GM19372 (cell line): ENCODE results near the gene CLDN10.
A peak's percentile ranks its signal among the peaks of the same experiment; 100 is the strongest.

Source experiments
- ATAC-seq: cut with Tn5 transposase; IDR thresholded peaks from one replicate; pipeline ENCODE4 v1.9.1; 2021; ENCODE audit warnings: mild to moderate bottlenecking, low read depth, moderate library complexity; ENCODE audit not compliant: unreplicated experiment

CLDN10 gene

GRCh38 chr13:95593462-95593861 lies 40.9 kb downstream of the CLDN10 start:
- no peak for ATAC-seq

- no peak for ATAC-seq
These were observed 44.2 kb downstream of the CLDN10 start for GRCh38 chr13:95596701-95597100.

- no peak for ATAC-seq
These were observed 48.7 kb downstream of the CLDN10 start for GRCh38 chr13:95601216-95601615.

GRCh38 chr13:95601906-95602305 lies 49.4 kb downstream of the CLDN10 start:
- ATAC-seq, result no peak

GRCh38 chr13:95603887-95604555 lies 51.5 kb downstream of the CLDN10 start:
- ATAC-seq, result no peak

- no peak for ATAC-seq
These were observed 52.0 kb downstream of the CLDN10 start for GRCh38 chr13:95604556-95604915.

- no peak for ATAC-seq
These were observed 53.1 kb downstream of the CLDN10 start for GRCh38 chr13:95605448-95606125.

- no peak for ATAC-seq
These were observed 54.8 kb downstream of the CLDN10 start for GRCh38 chr13:95607366-95607765.

- ATAC-seq, result peak; percentile 57
These were observed 56.3 kb downstream of the CLDN10 start for GRCh38 chr13:95608640-95609323.

GRCh38 chr13:95614641-95615245 lies 62.2 kb downstream of the CLDN10 start:
- no peak for ATAC-seq

- ATAC-seq, result no peak
These were observed 63.0 kb downstream of the CLDN10 start for GRCh38 chr13:95615539-95615938.

GRCh38 chr13:95620030-95620824 lies 67.7 kb downstream of the CLDN10 start:
- ATAC-seq, result no peak

GRCh38 chr13:95620825-95621498 lies 68.4 kb downstream of the CLDN10 start:
- no peak for ATAC-seq

GRCh38 chr13:95623141-95623540 lies 70.6 kb downstream of the CLDN10 start:
- ATAC-seq, result no peak

GRCh38 chr13:95624020-95624419 lies 71.5 kb downstream of the CLDN10 start:
- peak; percentile 56 for ATAC-seq

- ATAC-seq, result no peak
These were observed 74.2 kb downstream of the CLDN10 start for GRCh38 chr13:95626768-95627167.

GRCh38 chr13:95627590-95627989 lies 75.1 kb downstream of the CLDN10 start:
- ATAC-seq, result no peak

- ATAC-seq, result no peak
These were observed 76.0 kb downstream of the CLDN10 start for GRCh38 chr13:95628488-95628887.

- no peak for ATAC-seq
These were observed 76.6 kb downstream of the CLDN10 start for GRCh38 chr13:95629071-95629470.
